A673 (cell line): ENCODE data around the gene POLN. TPM values are rescaled to one million over a fixed set of nuclear protein-coding genes. Genes with fewer than 3 reads are reported as not detected.

Experiments
- BruUV-seq: library from RNA; stranded (reverse); fragments of 400-500 nt; replicated peaks from 2 replicates; lab custom pipeline; 2021; lab: Mats Ljungman, UMichigan
- CTCF ChIA-PET: fragments of 300-600 bp; sonication (Branson Sonifier 250); formaldehyde crosslinking; loops from one replicate; lab custom pipeline; 2022; ENCODE audit warnings: antibody characterized with exemption; lab: Charles Lee
- POLR2A ChIA-PET: fragments of 300-600 bp; sonication (Branson Sonifier 250); formaldehyde crosslinking; loops from one replicate; lab custom pipeline; 2022; ENCODE audit warnings: antibody characterized with exemption; ENCODE audit not compliant: low non-redundant PET; lab: Charles Lee
- DNase-seq: peaks from one replicate; pipeline ENCODE4 v3.0.0-alpha.2; 2015; ENCODE audit warnings: low spot score
- H3K27ac ChIP-seq: fragments of 200-600 bp; sonication (generic); 2 replicates; pipeline ENCODE4 v1.5.1; 2016; ENCODE audit warnings: mixed run types, low read depth, mild to moderate bottlenecking, mixed read lengths, antibody characterized with exemption, low read length; ENCODE audit not compliant: poor library complexity, severe bottlenecking
- H3K27me3 ChIP-seq: fragments of 200-600 bp; sonication (generic); replicated peaks from 2 replicates; pipeline ENCODE4 v1.6.1; 2017; ENCODE audit warnings: mixed run types, low read depth, mild to moderate bottlenecking, mixed read lengths, antibody characterized with exemption, low read length; ENCODE audit not compliant: insufficient read depth, poor library complexity
- H3K36me3 ChIP-seq: fragments of 200-600 bp; sonication (generic); 2 replicates; pipeline ENCODE4 v1.6.1; 2016; ENCODE audit warnings: mixed run types, mild to moderate bottlenecking, mixed read lengths, antibody characterized with exemption, low read length; ENCODE audit not compliant: insufficient read depth, poor library complexity, severe bottlenecking
- H3K4me1 ChIP-seq: fragments of 200-600 bp; sonication (generic); 2 replicates; pipeline ENCODE4 v1.6.1; 2017; ENCODE audit warnings: mixed run types, mild to moderate bottlenecking, mixed read lengths, antibody characterized with exemption, low read length; ENCODE audit not compliant: insufficient read depth, poor library complexity, severe bottlenecking
- H3K4me3 ChIP-seq: fragments of 200-600 bp; sonication (generic); 2 replicates; pipeline ENCODE4 v1.5.1; 2016; ENCODE audit warnings: low read depth, mixed run types, mild to moderate bottlenecking, mixed read lengths, low read length; ENCODE audit not compliant: poor library complexity, severe bottlenecking
- H3K9me3 ChIP-seq: fragments of 200-600 bp; sonication (generic); 2 replicates; pipeline ENCODE4 v1.6.1; 2016; ENCODE audit warnings: mixed run types, low read depth, mild to moderate bottlenecking, mixed read lengths, antibody characterized with exemption, low read length; ENCODE audit not compliant: poor library complexity, severe bottlenecking
- EZH2 ChIP-seq: fragments of 200-600 bp; sonication (generic); IDR thresholded peaks from 2 replicates; pipeline ENCODE4 v1.6.1; 2017; ENCODE audit warnings: borderline replicate concordance, low read depth, mild to moderate bottlenecking, mixed read lengths, antibody characterized with exemption, low read length; ENCODE audit not compliant: poor library complexity, severe bottlenecking
- intact Hi-C: fragments of 100-400 bp; cut with micrococcal nuclease; formaldehyde crosslinking; loops from one replicate; pipeline ENCODE4 v1.10.0; 2022; ENCODE audit not compliant: unreplicated experiment
- total RNA-seq: library from RNA; stranded (reverse); gene quantifications from 2 replicates; pipeline ENCODE4 v1.2.3, GENCODE V29; 2021
- TF ChIP-seq, protein P1 (sequence below): fragments of 300-800, 200-600 bp; sonication (generic); conservative IDR thresholded peaks from 2 replicates; pipeline ENCODE4 v1.5.1; 2017; ENCODE audit warnings: low read depth, mild to moderate bottlenecking, antibody characterized with exemption, low read length, moderate library complexity, mixed read lengths

POLN gene
- total RNA-seq, 1 experiment from 2014 or later, result 4.0 TPM

DNA sequence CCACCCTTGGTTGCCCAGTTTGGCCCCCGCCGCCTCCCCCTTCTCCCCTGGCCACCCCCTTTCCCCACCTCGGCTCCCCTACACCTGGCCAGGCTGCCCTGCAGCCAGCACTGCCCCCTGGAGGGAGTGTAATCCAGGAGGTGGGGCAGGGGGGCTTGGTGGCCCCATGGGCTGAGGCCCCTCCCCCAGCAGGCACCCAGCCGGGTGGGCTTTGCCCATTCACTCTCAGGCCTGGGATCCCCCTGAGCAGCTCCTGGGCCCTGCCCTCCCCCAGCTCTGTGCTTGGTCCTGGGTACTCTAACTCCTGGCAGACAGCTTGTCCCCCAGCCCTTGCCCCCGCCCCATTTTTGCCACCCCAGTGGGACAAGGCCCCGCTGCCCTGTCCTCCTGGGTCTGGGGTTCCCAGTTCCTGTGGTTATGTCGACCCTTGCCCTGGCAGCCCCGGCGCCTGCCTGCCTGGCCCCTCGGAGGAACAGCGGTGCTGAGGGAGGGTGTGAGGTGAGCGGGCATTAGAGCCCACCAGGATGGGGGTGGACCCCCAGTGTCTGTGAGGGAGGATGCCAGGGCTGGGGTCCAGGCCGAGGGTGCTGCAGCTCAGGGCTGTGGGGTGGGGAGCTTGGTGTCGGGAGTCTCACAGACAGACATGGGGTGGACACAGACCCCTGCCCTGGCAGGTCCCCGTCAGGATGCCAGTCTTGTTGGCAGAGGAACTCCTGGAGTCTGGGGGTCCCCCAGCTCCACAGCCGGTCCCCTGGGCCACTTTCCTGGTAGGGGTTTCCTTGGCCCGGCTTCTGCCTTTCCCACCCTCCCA lies 172.6 kb downstream of the POLN start:
- H3K9me3 ChIP-seq, result no peaks in the 10 kb centered on the region
- H3K36me3 ChIP-seq, result no peaks in the 10 kb centered on the region
- no TSS peak for BruUV-seq
- H3K27ac ChIP-seq, result no peak overlapping the region
- DNase-seq, result no peak
- no peak for TF ChIP-seq EZH2
- TF ChIP-seq, protein P1, sequence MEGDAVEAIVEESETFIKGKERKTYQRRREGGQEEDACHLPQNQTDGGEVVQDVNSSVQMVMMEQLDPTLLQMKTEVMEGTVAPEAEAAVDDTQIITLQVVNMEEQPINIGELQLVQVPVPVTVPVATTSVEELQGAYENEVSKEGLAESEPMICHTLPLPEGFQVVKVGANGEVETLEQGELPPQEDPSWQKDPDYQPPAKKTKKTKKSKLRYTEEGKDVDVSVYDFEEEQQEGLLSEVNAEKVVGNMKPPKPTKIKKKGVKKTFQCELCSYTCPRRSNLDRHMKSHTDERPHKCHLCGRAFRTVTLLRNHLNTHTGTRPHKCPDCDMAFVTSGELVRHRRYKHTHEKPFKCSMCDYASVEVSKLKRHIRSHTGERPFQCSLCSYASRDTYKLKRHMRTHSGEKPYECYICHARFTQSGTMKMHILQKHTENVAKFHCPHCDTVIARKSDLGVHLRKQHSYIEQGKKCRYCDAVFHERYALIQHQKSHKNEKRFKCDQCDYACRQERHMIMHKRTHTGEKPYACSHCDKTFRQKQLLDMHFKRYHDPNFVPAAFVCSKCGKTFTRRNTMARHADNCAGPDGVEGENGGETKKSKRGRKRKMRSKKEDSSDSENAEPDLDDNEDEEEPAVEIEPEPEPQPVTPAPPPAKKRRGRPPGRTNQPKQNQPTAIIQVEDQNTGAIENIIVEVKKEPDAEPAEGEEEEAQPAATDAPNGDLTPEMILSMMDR, result no peak
- POLR2A ChIA-PET, result no interaction called here
- intact Hi-C loops, result no loop called here
- no peaks in the 10 kb centered on the region for H3K4me1 ChIP-seq
- CTCF ChIA-PET, result no interaction called here
- H3K27me3 ChIP-seq, result no peaks in the 10 kb centered on the region
- H3K4me3 ChIP-seq, result no peak overlapping the region

DNA sequence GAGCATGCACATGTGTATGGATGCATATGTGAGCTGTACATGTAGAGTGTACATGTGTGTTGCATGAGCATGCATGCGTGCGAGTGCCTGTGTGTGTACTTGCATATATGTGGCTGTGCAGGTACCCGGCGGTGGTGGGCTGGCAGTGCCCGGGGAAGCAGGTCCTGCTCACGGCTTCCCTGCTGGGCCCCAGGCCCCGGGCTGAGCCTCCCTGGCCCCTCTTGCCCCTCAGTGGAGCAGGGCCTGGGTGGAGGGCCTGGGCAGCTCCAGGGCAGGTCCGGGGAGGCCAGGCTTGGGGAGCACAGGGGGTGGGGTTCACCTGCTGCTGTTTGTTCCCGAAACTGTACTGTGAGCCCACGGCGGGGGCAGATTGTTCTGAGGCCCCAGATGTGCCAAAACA lies 173.4 kb downstream of the POLN start:
- Histone ChIP-seq H3K4me3 (no peak overlapping the region), H3K36me3 (no peaks in the 10 kb centered on the region), H3K27ac (no peak overlapping the region), H3K27me3 (no peaks in the 10 kb centered on the region), H3K4me1 (no peaks in the 10 kb centered on the region), H3K9me3 (no peaks in the 10 kb centered on the region)
- BruUV-seq, result no TSS peak
- POLR2A ChIA-PET, result no interaction called here
- TF ChIP-seq, protein P1, result no peak
- TF ChIP-seq EZH2, result no peak
- intact Hi-C loops, result no loop called here
- DNase-seq, result no peak
- CTCF ChIA-PET, result no interaction called here

DNA sequence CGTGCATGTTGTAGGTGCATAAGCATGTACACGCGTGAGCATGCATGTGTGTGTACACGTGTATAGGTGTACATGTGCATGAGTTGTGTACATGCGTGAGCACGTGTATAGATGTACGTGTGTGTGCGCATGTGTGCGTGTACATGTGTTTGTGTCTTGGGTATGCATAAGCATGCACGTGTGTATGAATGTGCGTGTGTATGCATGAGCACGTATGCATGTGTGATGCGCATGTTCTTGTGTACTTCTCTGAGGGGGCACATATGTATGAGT lies 173.8 kb downstream of the POLN start:
- no peak overlapping the region for H3K4me3 ChIP-seq
- no peaks in the 10 kb centered on the region for H3K36me3 ChIP-seq
- H3K4me1 ChIP-seq, result no peaks in the 10 kb centered on the region
- TF ChIP-seq, protein P1, result no peak
- TF ChIP-seq EZH2, result no peak
- ChIA-PET POLR2A (no interaction called here), CTCF (no interaction called here)
- no peaks in the 10 kb centered on the region for H3K9me3 ChIP-seq
- no peak overlapping the region for H3K27ac ChIP-seq
- no TSS peak for BruUV-seq
- DNase-seq, result no peak
- intact Hi-C loops, result no loop called here
- H3K27me3 ChIP-seq, result no peaks in the 10 kb centered on the region
